ENCODE measurements around the gene GALNT18. TPM values are rescaled to one million over a fixed set of nuclear protein-coding genes. Genes with fewer than 3 reads are reported as not detected.

Gene GALNT18
- total and polyA plus RNA-seq, 4 donors, result 2.1 to 11.0 (median 3.8) TPM

GRCh38 chr11:11229647-11230046 is 392.2 kb downstream of the GALNT18 start:
- Histone ChIP-seq H3K36me3 (ENCODE audit: control insufficient read depth in 4 of 4, insufficient read depth in 3 of 4, low read depth in 1 of 4, low read length in 3 of 4) (no peaks in the 10 kb centered on the region), H3K4me3 (ENCODE audit: low read depth in 1 of 3, low read length in 3 of 3) (no peak overlapping the region), H3K27me3 (ENCODE audit: control insufficient read depth in 4 of 4, insufficient read depth in 4 of 4, low read length in 3 of 4) (no peaks in the 10 kb centered on the region), H3K9ac (ENCODE audit: low read depth in 1 of 2, low read length in 2 of 2) (no peak overlapping the region), H3K27ac (ENCODE audit: low read depth in 1 of 2, low read length in 2 of 2) (no peak overlapping the region), H3K9me3 (ENCODE audit: control insufficient read depth in 4 of 4, low read length in 3 of 4) (no peaks in the 10 kb centered on the region), H3K4me1 (ENCODE audit: control insufficient read depth in 4 of 4, insufficient read depth in 4 of 4, low read length in 3 of 4) (no peaks in the 10 kb centered on the region)
- WGBS, result 96% methylated on average over 2 of the region's 2 CpGs
- TF ChIP-seq HNF4A (conservative IDR thresholded peaks at IDR 0.05) (no peak), YY1 (IDR thresholded peaks at IDR 0.05) (no peak), REST (IDR thresholded peaks at IDR 0.05) (no peak), GABPA (IDR thresholded peaks at IDR 0.05 in 1 of 2, conservative IDR thresholded peaks at IDR 0.05 in 1 of 2) (no peak), SP1 (IDR thresholded peaks at IDR 0.05) (no peak), TAF1 (conservative IDR thresholded peaks at IDR 0.05) (no peak), RAD21 (IDR thresholded peaks at IDR 0.05) (no peak), CTCF (IDR thresholded peaks at IDR 0.05; ENCODE audit: low read depth, low read length, missing input control) (no peak), EGR1 (IDR thresholded peaks at IDR 0.05; ENCODE audit: low read depth in 2 of 2) (no peak), FOXA2 (IDR thresholded peaks at IDR 0.05) (no peak), RXRA (IDR thresholded peaks at IDR 0.05) (no peak), HNF4G (IDR thresholded peaks at IDR 0.05) (no peak), NR2F2 (IDR thresholded peaks at IDR 0.05) (no peak)
- TF ChIP-seq, protein P1, sequence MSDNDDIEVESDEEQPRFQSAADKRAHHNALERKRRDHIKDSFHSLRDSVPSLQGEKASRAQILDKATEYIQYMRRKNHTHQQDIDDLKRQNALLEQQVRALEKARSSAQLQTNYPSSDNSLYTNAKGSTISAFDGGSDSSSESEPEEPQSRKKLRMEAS (IDR thresholded peaks at IDR 0.05), result no peak
- TF ChIP-seq, protein P2, sequence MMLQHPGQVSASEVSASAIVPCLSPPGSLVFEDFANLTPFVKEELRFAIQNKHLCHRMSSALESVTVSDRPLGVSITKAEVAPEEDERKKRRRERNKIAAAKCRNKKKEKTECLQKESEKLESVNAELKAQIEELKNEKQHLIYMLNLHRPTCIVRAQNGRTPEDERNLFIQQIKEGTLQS (IDR thresholded peaks at IDR 0.05), result no peak
- DNase-seq (ENCODE audit: low spot score), result no peak

DNA sequence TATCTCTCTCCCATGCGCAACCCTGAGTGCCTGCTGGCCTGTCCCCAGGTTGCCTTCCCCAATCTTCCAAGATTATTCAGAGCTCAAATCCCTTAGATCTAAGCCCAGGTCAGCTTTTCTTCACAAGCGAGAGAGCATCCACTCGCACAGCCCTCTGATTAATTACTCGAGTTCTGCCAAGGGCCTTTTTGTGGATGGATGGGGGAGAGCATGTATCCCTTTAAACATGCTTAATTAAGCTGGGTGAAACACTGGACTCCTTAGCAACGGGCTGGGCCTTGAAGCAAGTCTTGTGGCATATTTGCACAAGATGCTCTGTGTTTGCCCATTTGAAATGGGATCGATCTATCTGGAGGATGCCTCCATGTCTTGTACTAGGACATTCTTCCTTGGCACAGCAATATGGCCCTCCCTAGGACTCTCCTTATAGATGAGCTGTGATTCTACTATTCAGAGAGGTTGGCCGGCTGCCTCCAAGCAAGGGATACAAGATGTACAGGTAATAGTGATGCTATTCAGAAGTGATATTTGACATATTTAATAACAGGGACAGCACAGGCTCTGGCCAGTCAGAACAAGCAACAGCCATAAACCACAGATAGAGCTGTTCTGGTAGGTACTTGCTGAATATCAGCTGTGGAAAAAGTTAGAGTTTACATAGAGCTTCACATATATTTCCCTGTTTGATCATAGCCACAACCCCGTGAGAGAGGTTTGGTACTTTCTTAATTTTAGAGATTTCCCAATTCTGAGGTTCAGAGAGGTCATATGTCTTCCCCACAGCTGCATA is 394.3 kb downstream of the GALNT18 start:
- Histone ChIP-seq H3K27ac (ENCODE audit: low read depth in 1 of 2, low read length in 2 of 2) (no peak overlapping the region), H3K27me3 (ENCODE audit: control insufficient read depth in 4 of 4, insufficient read depth in 4 of 4, low read length in 3 of 4) (no peaks in the 10 kb centered on the region), H3K36me3 (ENCODE audit: control insufficient read depth in 4 of 4, insufficient read depth in 3 of 4, low read depth in 1 of 4, low read length in 3 of 4) (no peaks in the 10 kb centered on the region), H3K9me3 (ENCODE audit: control insufficient read depth in 4 of 4, low read length in 3 of 4) (no peaks in the 10 kb centered on the region), H3K4me3 (ENCODE audit: low read depth in 1 of 3, low read length in 3 of 3) (no peak overlapping the region), H3K9ac (ENCODE audit: low read depth in 1 of 2, low read length in 2 of 2) (no peak overlapping the region), H3K4me1 (ENCODE audit: control insufficient read depth in 4 of 4, insufficient read depth in 4 of 4, low read length in 3 of 4) (no peaks in the 10 kb centered on the region)
- TF ChIP-seq, protein P2 (IDR thresholded peaks at IDR 0.05), result no peak
- TF ChIP-seq CTCF (IDR thresholded peaks at IDR 0.05; ENCODE audit: low read depth, low read length, missing input control), result no peak
- no peak for TF ChIP-seq HNF4G (IDR thresholded peaks at IDR 0.05)
- no peak for TF ChIP-seq GABPA (IDR thresholded peaks at IDR 0.05 in 1 of 2, conservative IDR thresholded peaks at IDR 0.05 in 1 of 2)
- TF ChIP-seq, protein P1 (IDR thresholded peaks at IDR 0.05), result no peak
- no peak for TF ChIP-seq NR2F2 (IDR thresholded peaks at IDR 0.05)
- TF ChIP-seq EGR1 (IDR thresholded peaks at IDR 0.05; ENCODE audit: low read depth in 2 of 2), result no peak
- TF ChIP-seq TAF1 (conservative IDR thresholded peaks at IDR 0.05), result no peak
- no peak for TF ChIP-seq JUND (IDR thresholded peaks at IDR 0.05)
- TF ChIP-seq FOXA2 (IDR thresholded peaks at IDR 0.05), result no peak
- TF ChIP-seq YY1 (IDR thresholded peaks at IDR 0.05), result no peak
- no peak for TF ChIP-seq RXRA (IDR thresholded peaks at IDR 0.05)
- no peak for TF ChIP-seq REST (IDR thresholded peaks at IDR 0.05)
- no peak for TF ChIP-seq HNF4A (conservative IDR thresholded peaks at IDR 0.05)
- no peak for TF ChIP-seq SP1 (IDR thresholded peaks at IDR 0.05)
- DNase-seq (ENCODE audit: low spot score), result no peak
- 92% methylated on average over 8 of the region's 8 CpGs for WGBS

Data from liver (tissue), 9 donors.